ENCODE data around the gene RIBC2. TPM values are rescaled to one million over a fixed set of nuclear protein-coding genes. Genes with fewer than 3 reads are reported as not detected.

The RIBC2 gene
- total and polyA plus RNA-seq, 9 of the 15 experiments (the other 6 are each of a cell fraction or from before 2014, with no cell fraction given) = not detected

DNA sequence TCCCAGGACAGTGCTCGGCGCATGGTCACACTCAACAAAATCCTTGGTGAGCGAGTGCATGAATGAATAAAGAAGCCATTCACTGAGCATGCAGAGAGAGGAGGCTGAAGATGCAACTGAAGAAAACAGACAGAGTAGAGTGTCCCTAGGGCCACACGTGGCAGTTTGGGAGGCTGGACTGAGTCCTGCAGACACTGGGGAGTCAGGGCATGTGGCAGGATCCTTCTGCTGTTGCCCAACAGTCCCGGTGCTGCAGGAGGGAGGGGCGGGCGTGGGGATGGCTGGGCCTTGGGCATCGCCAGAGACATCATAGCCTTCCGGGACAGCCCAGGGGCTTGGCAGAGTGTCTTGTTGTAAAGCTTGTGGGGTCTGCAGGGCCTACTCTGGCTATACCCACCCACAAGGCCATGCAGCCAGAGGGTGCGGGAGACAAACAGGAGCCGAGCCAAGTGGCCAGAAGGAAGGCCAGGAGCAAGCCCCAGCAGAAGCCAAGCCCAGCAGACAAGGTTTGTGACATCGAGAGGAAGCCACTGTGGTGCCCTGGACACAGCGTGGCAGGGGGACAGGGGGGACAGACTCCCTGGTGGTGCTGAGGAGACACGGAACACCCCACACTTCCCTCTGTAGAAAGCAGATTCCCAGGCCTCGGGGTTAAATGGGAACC is 62.5 kb downstream of the RIBC2 start:
- FAIRE-seq = no peak
- no peaks in the 10 kb centered on the region for H3K79me2 ChIP-seq (ENCODE audit: control insufficient read depth, insufficient read depth, low read length)
- BruUV-seq (replicated peaks) = no TSS peak
- no peaks in the 10 kb centered on the region for H4K20me1 ChIP-seq (replicated peaks; ENCODE audit: control insufficient read depth, insufficient read depth, low read length)
- H3K4me2 ChIP-seq (ENCODE audit: insufficient read depth, low read length) = no peak overlapping the region
- no peak overlapping the region for H3K4me3 ChIP-seq
- no peak for ATAC-seq
- DNase-seq (ENCODE audit: extremely low read depth in 1 of 4, low spot score in 3 of 4) = no peak
- no peak overlapping the region for H3K27ac ChIP-seq (ENCODE audit: extremely low read depth, low read depth, low read length)
- TF ChIP-seq ZNF23 (CRISPR knock-in tag; IDR thresholded peaks at IDR 0.05) (no peak), SUPT5H (IDR thresholded peaks at IDR 0.05) (no peak), ZNF146 (CRISPR knock-in tag; IDR thresholded peaks at IDR 0.05; ENCODE audit: unreplicated experiment) (no peak), KDM4B (IDR thresholded peaks at IDR 0.05; ENCODE audit: borderline replicate concordance in 2 of 2, low read depth in 1 of 2) (no peak), ATF7 (IDR thresholded peaks at IDR 0.05) (no peak), SRSF3 (IDR thresholded peaks at IDR 0.05; ENCODE audit: insufficient read depth, low read length) (no peak), KAT2B (IDR thresholded peaks at IDR 0.05; ENCODE audit: low read depth, low read length) (no peak), PTRF (tag; IDR thresholded peaks at IDR 0.05) (no peak), ZNF121 (CRISPR knock-in tag; conservative IDR thresholded peaks at IDR 0.05) (no peak), PTTG1 (tag; IDR thresholded peaks at IDR 0.05; ENCODE audit: low read depth) (no peak), FOXK1 (CRISPR knock-in tag; IDR thresholded peaks at IDR 0.05; ENCODE audit: borderline replicate concordance) (no peak), KDM5B (IDR thresholded peaks at IDR 0.05; ENCODE audit: insufficient replicate concordance, low read depth, low read length) (no peak), KDM2B (CRISPR knock-in tag; IDR thresholded peaks at IDR 0.05) (no peak), DPF2 (IDR thresholded peaks at IDR 0.05) (no peak), SNAPC5 (CRISPR knock-in tag; IDR thresholded peaks at IDR 0.05) (no peak), CREB3 (tag; conservative IDR thresholded peaks at IDR 0.05; ENCODE audit: low read depth) (no peak)
- H3K9me3 ChIP-seq (replicated peaks; ENCODE audit: control insufficient read depth, insufficient read depth, low read depth, low read length) = no peaks in the 10 kb centered on the region
- CTCF ChIA-PET (ENCODE audit: low intra/inter-chr PET ratio) = no interaction called here
- POLR2A ChIA-PET = no interaction called here
- no peaks in the 10 kb centered on the region for H3K36me3 ChIP-seq (ENCODE audit: control insufficient read depth, insufficient read depth, low read length)
- in situ Hi-C loops (cut with MboI) = no loop called here
- no peak overlapping the region for H2AFZ ChIP-seq (ENCODE audit: low read depth, low read length)
- H3K9ac ChIP-seq (ENCODE audit: insufficient read depth in 1 of 2, low read depth in 2 of 2, low read length in 2 of 2) = no peak overlapping the region
- H3K4me1 ChIP-seq (replicated peaks in 1 of 2; ENCODE audit: control insufficient read depth in 2 of 2, insufficient read depth in 2 of 2, low read length in 2 of 2) = no peaks in the 10 kb centered on the region
- under 1% methylated on average over 14 of the region's 15 CpGs for WGBS (ENCODE audit: insufficient coverage, low coverage, missing lambda C conversion rate)
- intact Hi-C loops (cut with micrococcal nuclease) = no loop called here
- peaks cover 0 to 10% of the 10 kb centered on the region in 2 experiments; a peak in 2 of 5 replicates for H3K27me3 ChIP-seq (ENCODE audit: control insufficient read depth in 2 of 2, insufficient read depth in 2 of 2, low read length in 2 of 2)
- H3K9me1 ChIP-seq (ENCODE audit: control insufficient read depth, insufficient read depth, low read length) = no peaks in the 10 kb centered on the region
